ENCODE results near the gene IGF2. TPM values are rescaled to one million over a fixed set of nuclear protein-coding genes. Genes with fewer than 3 reads are reported as not detected.

IGF2 gene
- total and polyA plus RNA-seq, 10 of the 15 experiments (the other 5 are each of a cell fraction or from before 2014, with no cell fraction given), result 0.41 TPM; not detected in 9

- no peak for FAIRE-seq
- H3K4me1 ChIP-seq (ENCODE audit: control insufficient read depth, insufficient read depth, low read length), result no peaks in the 10 kb centered on the region
- 62% methylated on average over 12 of the region's 12 CpGs for WGBS (ENCODE audit: insufficient coverage, insufficient replicate concordance, low lambda C conversion rate, missing lambda C conversion rate)
- RAD21 ChIA-PET (ENCODE audit: unreplicated experiment), result no interaction called here
- no peaks in the 10 kb centered on the region for H3K79me2 ChIP-seq (ENCODE audit: control insufficient read depth, insufficient read depth, low read length)
- no peak overlapping the region for H3K27ac ChIP-seq (ENCODE audit: control insufficient read depth, insufficient read depth)
- SMC1A ChIA-PET (ENCODE audit: uncharacterized antibody, unreplicated experiment), result no interaction called here
- no peaks in the 10 kb centered on the region; a peak in 2 of 4 replicates for H3K27me3 ChIP-seq (replicated peaks in 1 of 2; ENCODE audit: control insufficient read depth in 2 of 2, insufficient read depth in 2 of 2, low read length in 1 of 2)
- no peaks in the 10 kb centered on the region for H4K20me1 ChIP-seq (ENCODE audit: control insufficient read depth, insufficient read depth)
- H3K4me3 ChIP-seq, result no peak overlapping the region
- H2AFZ ChIP-seq (ENCODE audit: control insufficient read depth, low read depth, low read length), result no peak overlapping the region
- TF ChIP-seq BRCA1 (IDR thresholded peaks at IDR 0.05; ENCODE audit: low read depth, low read length), result no peak
- BruUV-seq (replicated peaks), result no TSS peak
- H3K9me3 ChIP-seq (replicated peaks; ENCODE audit: control insufficient read depth, insufficient read depth, low read length), result no peaks in the 10 kb centered on the region; the same call in 2 of the 3 replicates
- no peak for DNase-seq (ENCODE audit: low read depth, low spot score)
- no peaks in the 10 kb centered on the region for H3K36me3 ChIP-seq (ENCODE audit: control insufficient read depth in 2 of 2, insufficient read depth in 2 of 2, low read length in 1 of 2)
- POLR2A ChIA-PET, result no interaction called here
- in situ Hi-C loops (cut with MboI) (no loop called here), intact Hi-C loops (cut with micrococcal nuclease; ENCODE audit: unreplicated experiment) (no loop called here)
- CTCF ChIA-PET, result interaction anchor here (0.6 kb wide), 1 partner anchor 42 kb away, joined by 3 read pairs; no protein-coding TSS in a partner anchor
- ATAC-seq, result no peak
- no peak overlapping the region for H3K9ac ChIP-seq (ENCODE audit: control insufficient read depth, insufficient read depth, low read length)
- no peak overlapping the region for H3K4me2 ChIP-seq (ENCODE audit: control insufficient read depth, insufficient read depth)
Observed at GRCh38 chr11:2110521-2110920, 28.7 kb downstream of the IGF2 start.

- BruUV-seq (replicated peaks), result no TSS peak
- ATAC-seq, result no peak
- Histone ChIP-seq H3K36me3 (ENCODE audit: control insufficient read depth in 2 of 2, insufficient read depth in 2 of 2, low read length in 1 of 2) (no peaks in the 10 kb centered on the region), H3K9me3 (replicated peaks; ENCODE audit: control insufficient read depth, insufficient read depth, low read length) (no peaks in the 10 kb centered on the region), H4K20me1 (ENCODE audit: control insufficient read depth, insufficient read depth) (no peaks in the 10 kb centered on the region), H3K4me1 (ENCODE audit: control insufficient read depth, insufficient read depth, low read length) (no peaks in the 10 kb centered on the region), H3K4me2 (ENCODE audit: control insufficient read depth, insufficient read depth) (no peak overlapping the region), H3K79me2 (ENCODE audit: control insufficient read depth, insufficient read depth, low read length) (no peaks in the 10 kb centered on the region), H3K27me3 (replicated peaks in 1 of 2; ENCODE audit: control insufficient read depth in 2 of 2, insufficient read depth in 2 of 2, low read length in 1 of 2) (no peaks in the 10 kb centered on the region; a peak in 2 of 4 replicates), H3K4me3 (no peak overlapping the region), H2AFZ (ENCODE audit: control insufficient read depth, low read depth, low read length) (no peak overlapping the region), H3K9ac (ENCODE audit: control insufficient read depth, insufficient read depth, low read length) (no peak overlapping the region), H3K27ac (ENCODE audit: control insufficient read depth, insufficient read depth) (no peak overlapping the region)
- ChIA-PET POLR2A (no interaction called here), SMC1A (ENCODE audit: uncharacterized antibody, unreplicated experiment) (no interaction called here), CTCF (no interaction called here), RAD21 (ENCODE audit: unreplicated experiment) (no interaction called here)
- TF ChIP-seq NRF1 (conservative IDR thresholded peaks at IDR 0.05; ENCODE audit: low read depth, low read length), result no peak
- TF ChIP-seq POLR2AphosphoS5 (IDR thresholded peaks at IDR 0.05; ENCODE audit: low read length), result no peak
- TF ChIP-seq PRDM15 (CRISPR knock-in tag; IDR thresholded peaks at IDR 0.05), result no peak
- FAIRE-seq, result no peak
- intact Hi-C loops (cut with micrococcal nuclease; ENCODE audit: unreplicated experiment), result no loop called here
- WGBS (ENCODE audit: insufficient coverage, insufficient replicate concordance, low lambda C conversion rate, missing lambda C conversion rate), result 13% methylated on average over 14 of the region's 14 CpGs
- in situ Hi-C loops (cut with MboI), result no loop called here
- DNase-seq (ENCODE audit: low read depth, low spot score), result no peak
Observed at GRCh38 chr11:2109541-2110019, 29.6 kb downstream of the IGF2 start.

All from GM12878 (cell line).